ENCODE data around the gene DCST1.

The DCST1 gene

GRCh38 chr1:155014709-155015508 is 18.7 kb upstream of the DCST1 start:
- TF ChIP-seq CTCF (IDR thresholded peaks at IDR 0.05; ENCODE audit: extremely low read depth, insufficient read depth, missing control alignments) = no peak
- in situ Hi-C loops (cut with MboI; ENCODE audit: low pct_unique_long_range_greater_than_20kb, low sequenced_read_pairs, unreplicated experiment) = no loop called here
- DNase-seq (ENCODE audit: low spot score) = no peak

DNA sequence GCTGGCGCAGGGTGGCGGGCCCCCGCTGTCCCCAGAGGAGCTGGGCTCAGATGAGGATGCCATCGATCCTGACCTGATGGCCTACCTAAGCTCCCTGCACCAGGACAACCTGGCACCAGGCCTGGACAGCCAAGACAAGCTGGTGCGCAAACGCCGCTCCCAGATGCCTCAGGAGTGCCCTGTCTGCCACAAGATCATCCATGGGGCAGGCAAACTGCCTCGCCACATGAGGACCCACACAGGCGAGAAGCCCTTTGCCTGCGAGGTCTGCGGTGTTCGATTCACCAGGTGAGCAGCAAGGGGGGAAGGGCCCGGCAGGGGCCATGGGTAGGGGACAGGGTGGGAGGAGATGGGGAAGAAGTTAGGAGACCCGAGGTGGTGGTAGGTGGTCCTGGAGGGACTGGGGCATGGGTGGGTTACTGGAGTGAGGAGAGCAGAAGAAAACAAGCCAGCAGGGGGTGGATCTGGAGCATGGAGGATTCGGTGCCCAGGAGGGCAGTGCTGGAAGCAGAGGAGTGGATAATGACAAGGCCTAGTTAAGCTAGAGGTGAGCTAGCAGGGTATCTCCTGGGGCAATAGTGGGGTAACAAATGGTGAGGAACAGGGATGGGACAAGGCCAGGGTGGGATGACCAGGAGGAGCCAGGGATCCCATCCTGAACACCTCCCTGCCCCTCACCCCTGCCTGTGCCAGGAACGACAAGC is 17.9 kb upstream of the DCST1 start:
- in situ Hi-C loops (cut with MboI; ENCODE audit: low pct_unique_long_range_greater_than_20kb, low sequenced_read_pairs, unreplicated experiment) = no loop called here
- DNase-seq (ENCODE audit: low spot score) = no peak
- TF ChIP-seq CTCF (IDR thresholded peaks at IDR 0.05; ENCODE audit: extremely low read depth, insufficient read depth, missing control alignments) = no peak

DNA sequence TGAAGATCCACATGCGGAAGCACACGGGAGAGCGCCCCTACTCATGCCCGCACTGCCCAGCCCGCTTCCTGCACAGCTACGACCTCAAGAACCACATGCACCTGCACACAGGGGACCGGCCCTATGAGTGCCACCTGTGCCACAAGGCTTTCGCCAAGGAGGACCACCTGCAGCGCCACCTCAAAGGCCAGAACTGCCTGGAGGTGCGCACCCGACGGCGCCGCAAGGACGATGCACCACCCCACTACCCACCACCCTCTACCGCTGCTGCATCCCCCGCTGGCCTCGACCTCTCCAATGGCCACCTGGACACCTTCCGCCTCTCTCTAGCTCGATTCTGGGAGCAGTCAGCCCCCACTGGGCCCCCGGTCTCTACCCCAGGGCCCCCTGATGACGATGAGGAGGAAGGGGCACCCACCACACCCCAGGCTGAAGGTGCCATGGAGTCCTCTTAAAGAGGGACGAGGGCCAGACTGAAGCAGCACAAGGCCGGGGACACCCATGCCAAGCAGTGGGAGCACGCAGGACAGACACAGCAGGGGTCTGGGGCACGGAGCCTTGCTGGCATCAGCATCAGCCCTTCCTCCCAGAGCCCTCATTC is 17.3 kb upstream of the DCST1 start:
- in situ Hi-C loops (cut with MboI; ENCODE audit: low pct_unique_long_range_greater_than_20kb, low sequenced_read_pairs, unreplicated experiment) = no loop called here

DNA sequence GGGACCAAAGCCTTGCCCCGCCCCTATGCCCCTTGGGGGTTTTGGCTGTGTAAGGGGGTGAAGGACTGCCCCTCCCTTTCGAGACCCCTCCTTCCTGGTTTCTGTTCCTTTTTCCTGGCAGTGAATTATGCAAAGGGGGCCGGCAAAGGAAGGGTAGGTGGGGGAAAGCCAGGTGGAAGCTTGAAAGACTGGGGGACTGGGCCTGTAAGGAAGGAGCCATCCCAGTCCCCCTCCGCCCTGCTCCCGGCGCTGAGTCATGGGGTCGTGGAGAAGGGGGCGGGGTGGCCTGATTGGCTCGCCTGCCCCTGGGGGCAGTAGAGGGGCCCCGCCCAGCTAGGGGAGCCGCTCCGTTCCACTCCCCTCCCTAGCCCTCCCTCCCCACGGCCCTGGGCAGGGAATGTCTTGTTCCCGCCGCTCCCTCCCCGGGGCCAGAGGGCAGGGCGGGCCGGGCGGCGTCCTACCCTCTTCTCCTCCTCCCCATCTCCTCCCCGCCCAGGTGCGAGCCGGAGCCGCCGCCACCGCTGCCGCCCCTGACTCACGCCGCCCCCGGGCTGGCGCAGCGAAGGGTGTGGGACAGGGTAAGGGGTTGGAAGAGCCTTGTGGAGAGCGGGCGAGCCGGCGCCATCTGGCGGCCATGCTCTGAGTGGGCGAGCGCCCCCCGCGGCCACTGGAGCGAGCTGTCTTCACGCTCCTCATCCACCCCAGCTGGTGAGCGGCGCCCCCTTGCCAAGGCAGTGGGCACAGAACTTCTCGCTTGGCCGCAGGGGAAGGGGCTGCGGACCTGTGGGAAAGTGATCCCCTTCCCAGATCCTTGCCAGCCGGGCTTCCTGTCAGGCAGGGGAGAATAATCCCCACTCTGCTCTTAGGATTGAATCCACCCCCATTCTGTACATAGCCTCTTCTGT is 16.3 kb upstream of the DCST1 start:
- in situ Hi-C loops (cut with MboI; ENCODE audit: low pct_unique_long_range_greater_than_20kb, low sequenced_read_pairs, unreplicated experiment) = no loop called here
- peak; percentile 89 for DNase-seq (ENCODE audit: low spot score)
- TF ChIP-seq CTCF (IDR thresholded peaks at IDR 0.05; ENCODE audit: extremely low read depth, insufficient read depth, missing control alignments) = peak; percentile 100

More for the DNA sequence above, 17.3 kb upstream of the DCST1 start:
- no peak for DNase-seq (ENCODE audit: low spot score)
- no peak for TF ChIP-seq CTCF (IDR thresholded peaks at IDR 0.05; ENCODE audit: extremely low read depth, insufficient read depth, missing control alignments)

DNA sequence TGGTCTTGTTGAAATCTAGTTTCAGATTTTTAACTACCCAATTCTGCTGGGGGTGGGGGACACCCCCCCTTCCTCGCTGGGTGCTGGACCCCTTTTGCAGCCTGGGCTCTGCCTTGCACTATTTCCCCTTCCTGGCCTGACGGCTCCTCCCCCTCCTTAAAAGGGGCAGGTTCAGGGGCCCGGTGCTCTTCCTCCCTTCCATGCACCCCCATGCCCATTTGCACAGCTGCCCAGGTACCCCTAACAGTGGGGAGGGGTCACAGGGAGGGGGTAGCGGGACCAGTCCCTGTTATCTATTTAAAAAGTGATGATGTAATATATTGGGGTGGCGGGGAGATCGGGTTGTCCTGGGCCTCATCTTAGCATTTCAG is 15.7 kb upstream of the DCST1 start:
- TF ChIP-seq CTCF (IDR thresholded peaks at IDR 0.05; ENCODE audit: extremely low read depth, insufficient read depth, missing control alignments) = no peak
- in situ Hi-C loops (cut with MboI; ENCODE audit: low pct_unique_long_range_greater_than_20kb, low sequenced_read_pairs, unreplicated experiment) = no loop called here

More for the DNA sequence above, 15.7 kb upstream of the DCST1 start:
- DNase-seq (ENCODE audit: low spot score) = peak; percentile 69
